Measurements from ENCODE around the gene IMPACT. TPM values are rescaled to one million over a fixed set of nuclear protein-coding genes. Genes with fewer than 3 reads are reported as not detected.

The IMPACT gene
- total RNA-seq, 1 donor from 2014 or later = 25.6 TPM

DNA sequence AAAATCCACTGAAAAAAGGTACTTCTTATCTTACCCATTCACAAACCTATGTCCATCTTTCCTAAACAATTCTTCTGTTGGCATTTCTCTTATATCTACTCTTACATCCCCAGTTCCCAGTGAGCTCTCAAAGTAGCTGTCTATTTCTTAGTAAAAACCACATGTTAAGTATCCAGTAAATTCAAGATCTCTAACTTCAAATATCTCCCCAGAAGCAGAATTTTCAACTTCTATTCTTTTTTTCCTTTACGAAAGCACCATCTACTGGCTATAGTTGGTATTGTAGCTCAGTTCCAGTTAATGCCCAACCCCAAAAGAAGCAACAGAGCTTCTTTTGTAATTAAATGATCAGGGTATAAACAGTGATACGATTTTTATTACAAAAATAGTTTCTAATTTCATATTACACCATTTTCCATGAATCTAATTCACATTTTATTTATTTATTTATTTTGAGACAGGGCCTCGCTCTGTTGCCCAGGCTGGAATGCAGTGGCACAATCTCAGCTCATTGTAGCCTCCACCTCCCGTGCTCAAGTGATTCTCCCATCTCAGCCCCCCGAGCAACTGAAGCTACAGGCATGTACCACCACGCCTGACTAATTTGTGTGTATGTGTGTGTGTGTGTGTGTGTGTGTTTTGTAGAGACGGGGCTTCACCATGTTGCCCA lies 62.5 kb downstream of the IMPACT start:
- Histone ChIP-seq H3K4me1 (no peaks in the 10 kb centered on the region), H3K36me3 (no peaks in the 10 kb centered on the region), H3K9me3 (no peaks in the 10 kb centered on the region), H3K27ac (no peak overlapping the region), H3K4me3 (no peak overlapping the region), H3K27me3 (ENCODE audit: low read depth) (no peaks in the 10 kb centered on the region)
- no peak for DNase-seq
- intact Hi-C loops (cut with DNase I) = loop anchor here (5.0 kb wide), 1 partner anchor 132 kb away; no protein-coding TSS in a partner anchor
- TF ChIP-seq, protein P1, sequence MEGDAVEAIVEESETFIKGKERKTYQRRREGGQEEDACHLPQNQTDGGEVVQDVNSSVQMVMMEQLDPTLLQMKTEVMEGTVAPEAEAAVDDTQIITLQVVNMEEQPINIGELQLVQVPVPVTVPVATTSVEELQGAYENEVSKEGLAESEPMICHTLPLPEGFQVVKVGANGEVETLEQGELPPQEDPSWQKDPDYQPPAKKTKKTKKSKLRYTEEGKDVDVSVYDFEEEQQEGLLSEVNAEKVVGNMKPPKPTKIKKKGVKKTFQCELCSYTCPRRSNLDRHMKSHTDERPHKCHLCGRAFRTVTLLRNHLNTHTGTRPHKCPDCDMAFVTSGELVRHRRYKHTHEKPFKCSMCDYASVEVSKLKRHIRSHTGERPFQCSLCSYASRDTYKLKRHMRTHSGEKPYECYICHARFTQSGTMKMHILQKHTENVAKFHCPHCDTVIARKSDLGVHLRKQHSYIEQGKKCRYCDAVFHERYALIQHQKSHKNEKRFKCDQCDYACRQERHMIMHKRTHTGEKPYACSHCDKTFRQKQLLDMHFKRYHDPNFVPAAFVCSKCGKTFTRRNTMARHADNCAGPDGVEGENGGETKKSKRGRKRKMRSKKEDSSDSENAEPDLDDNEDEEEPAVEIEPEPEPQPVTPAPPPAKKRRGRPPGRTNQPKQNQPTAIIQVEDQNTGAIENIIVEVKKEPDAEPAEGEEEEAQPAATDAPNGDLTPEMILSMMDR (IDR thresholded peaks at IDR 0.05) = peak; percentile 84
- ATAC-seq = peak; percentile 60 to 74

DNA sequence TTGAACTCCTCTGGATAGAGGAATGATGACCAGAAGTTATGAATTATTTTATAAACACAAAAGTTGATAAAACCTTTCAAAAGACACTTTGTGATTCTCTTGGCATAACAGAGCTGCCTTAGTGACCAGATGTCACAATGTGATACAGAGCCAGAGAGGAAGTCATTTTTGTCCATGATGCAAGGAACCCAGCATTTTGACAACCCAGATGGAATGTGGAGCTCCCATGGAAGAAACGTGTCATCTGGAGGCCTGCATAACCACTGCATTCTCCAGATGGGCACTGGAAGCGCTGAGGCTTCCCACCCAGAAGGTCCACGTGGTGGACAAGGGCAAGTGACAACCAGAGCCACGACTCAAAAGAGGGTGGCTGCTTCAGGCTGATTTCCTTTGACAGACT lies 64.1 kb downstream of the IMPACT start:
- Histone ChIP-seq H3K4me1 (no peaks in the 10 kb centered on the region), H3K4me3 (no peak overlapping the region), H3K36me3 (no peaks in the 10 kb centered on the region), H3K27ac (no peak overlapping the region), H3K27me3 (ENCODE audit: low read depth) (no peaks in the 10 kb centered on the region), H3K9me3 (no peaks in the 10 kb centered on the region)
- ATAC-seq = no peak
- TF ChIP-seq, protein P1 (IDR thresholded peaks at IDR 0.05) = no peak
- DNase-seq = no peak
- intact Hi-C loops (cut with DNase I) = no loop called here

DNA sequence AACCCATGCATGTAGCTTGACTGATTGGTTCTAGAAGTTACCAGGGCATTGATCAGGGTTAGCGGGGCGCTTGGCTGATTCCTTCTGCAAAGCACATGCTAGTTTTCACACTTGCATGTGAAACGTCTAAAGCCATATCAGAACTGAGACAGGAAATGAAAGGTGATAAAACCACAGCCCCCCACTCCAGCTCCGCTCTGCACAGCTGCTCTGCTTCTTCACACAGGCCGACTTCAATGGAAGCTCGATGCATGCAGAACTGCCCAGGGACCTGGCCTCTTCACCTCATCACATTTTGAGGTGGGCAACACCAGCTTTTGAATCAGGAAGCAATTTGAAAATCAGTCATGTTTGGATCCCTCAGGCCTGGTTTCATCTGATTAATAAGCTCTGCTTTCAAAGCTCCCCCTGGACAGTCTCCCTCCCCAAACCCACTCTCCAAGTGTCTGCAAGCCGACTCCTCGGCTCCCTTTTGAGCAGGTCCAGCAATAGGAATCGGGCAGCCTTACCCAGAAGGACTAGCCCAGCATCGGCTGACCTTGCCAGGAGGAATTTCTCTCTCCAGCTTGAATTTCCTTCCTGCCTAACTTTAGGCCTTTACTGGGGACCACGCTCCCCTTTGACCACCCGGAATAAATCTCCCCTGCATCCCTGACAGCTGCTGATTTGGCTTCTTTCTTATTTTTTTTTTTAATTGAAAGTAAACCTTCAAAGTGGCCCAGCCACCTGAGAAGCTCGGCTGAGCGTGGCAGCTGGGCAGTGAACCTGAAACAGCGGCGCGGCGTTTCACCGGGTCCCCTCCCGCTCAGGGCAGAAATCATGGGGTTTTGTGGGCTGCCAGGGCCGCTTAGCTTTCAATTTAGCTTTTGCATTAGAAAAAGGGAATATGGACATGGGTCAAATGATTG lies 65.7 kb downstream of the IMPACT start:
- intact Hi-C loops (cut with DNase I) = no loop called here
- ATAC-seq (no peak), DNase-seq (no peak)
- Histone ChIP-seq H3K4me3 (no peak overlapping the region), H3K36me3 (no peaks in the 10 kb centered on the region), H3K27me3 (ENCODE audit: low read depth) (no peaks in the 10 kb centered on the region), H3K27ac (no peak overlapping the region), H3K4me1 (no peaks in the 10 kb centered on the region), H3K9me3 (no peaks in the 10 kb centered on the region)
- TF ChIP-seq, protein P1 (IDR thresholded peaks at IDR 0.05) = no peak

DNA sequence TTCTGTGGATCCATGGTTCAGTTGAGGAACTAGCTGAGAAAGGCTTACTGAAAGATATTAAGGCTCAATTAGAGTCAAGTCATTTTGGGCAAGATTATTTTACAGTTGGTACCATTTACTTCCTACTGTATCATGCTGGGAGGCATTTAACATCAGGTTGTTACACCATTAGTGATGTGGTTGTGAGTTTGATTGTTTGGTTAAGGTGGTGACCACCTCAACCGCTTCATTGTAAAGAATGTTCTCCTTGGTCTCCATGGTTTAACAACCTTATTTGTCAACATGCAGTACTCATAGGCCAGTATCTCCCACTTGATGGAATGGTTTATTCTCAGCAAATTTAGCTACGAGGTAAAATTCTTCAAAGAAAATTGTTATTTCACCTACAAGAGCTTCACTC lies 68.1 kb downstream of the IMPACT start:
- intact Hi-C loops (cut with DNase I) = no loop called here
- Histone ChIP-seq H3K27me3 (ENCODE audit: low read depth) (no peaks in the 10 kb centered on the region), H3K4me1 (no peaks in the 10 kb centered on the region), H3K36me3 (no peaks in the 10 kb centered on the region), H3K27ac (no peak overlapping the region), H3K4me3 (no peak overlapping the region), H3K9me3 (no peaks in the 10 kb centered on the region)
- no peak for ATAC-seq
- DNase-seq = no peak
- TF ChIP-seq, protein P1 (IDR thresholded peaks at IDR 0.05) = no peak

GRCh38 chr18:24497031-24497754 lies 70.7 kb downstream of the IMPACT start:
- H3K4me3 ChIP-seq = no peak overlapping the region
- no peaks in the 10 kb centered on the region for H3K27me3 ChIP-seq (ENCODE audit: low read depth)
- H3K4me1 ChIP-seq = no peaks in the 10 kb centered on the region
- TF ChIP-seq, protein P1 (IDR thresholded peaks at IDR 0.05) = no peak
- intact Hi-C loops (cut with DNase I) = no loop called here
- no peaks in the 10 kb centered on the region for H3K9me3 ChIP-seq
- H3K27ac ChIP-seq = no peak overlapping the region
- DNase-seq (no peak), ATAC-seq (no peak)
- H3K36me3 ChIP-seq = no peaks in the 10 kb centered on the region
